WTC11 (cell line): ENCODE results near the gene CNN1. TPM values are rescaled to one million over a fixed set of nuclear protein-coding genes. Genes with fewer than 3 reads are reported as not detected.

Experiments used
- ATF1 ChIP-seq: sonication (generic); formaldehyde crosslinking; IDR thresholded peaks from 2 replicates; pipeline ENCODE4 v1.8.1; 2023; ENCODE audit warnings: mild to moderate bottlenecking, moderate library complexity, missing genetic modification reagents
- CREB1 ChIP-seq: sonication (generic); formaldehyde crosslinking; IDR thresholded peaks from 2 replicates; pipeline ENCODE4 v1.8.0; 2023; ENCODE audit warnings: mild to moderate bottlenecking, missing genetic modification reagents
- E2F4 ChIP-seq: sonication (generic); formaldehyde crosslinking; IDR thresholded peaks from 2 replicates; pipeline ENCODE4 v1.8.1; 2022; ENCODE audit warnings: low read depth, mild to moderate bottlenecking, moderate library complexity, missing genetic modification reagents, borderline replicate concordance
- ETV6 ChIP-seq: sonication (generic); formaldehyde crosslinking; IDR thresholded peaks from 2 replicates; pipeline ENCODE4 v1.8.1; 2022; ENCODE audit warnings: mild to moderate bottlenecking, missing genetic modification reagents
- FOXJ3 ChIP-seq: sonication (generic); formaldehyde crosslinking; IDR thresholded peaks from 2 replicates; pipeline ENCODE4 v1.9.0; 2021; ENCODE audit warnings: missing genetic modification reagents, mild to moderate bottlenecking, borderline replicate concordance
- FOXK1 ChIP-seq: sonication (generic); formaldehyde crosslinking; IDR thresholded peaks from 2 replicates; pipeline ENCODE4 v1.8.0; 2022; ENCODE audit warnings: mild to moderate bottlenecking, moderate library complexity, missing genetic modification reagents
- GRHL2 ChIP-seq: fragments of 250-450 bp; sonication (Bioruptor Pico); IDR thresholded peaks from 2 replicates; pipeline ENCODE4 v1.8.0; 2022; ENCODE audit warnings: mild to moderate bottlenecking, moderate library complexity; ENCODE audit not compliant: insufficient replicate concordance, severe bottlenecking
- IRF2 ChIP-seq: sonication (generic); formaldehyde crosslinking; IDR thresholded peaks from 2 replicates; pipeline ENCODE4 v1.8.0; 2022; ENCODE audit warnings: low read depth, missing genetic modification reagents, borderline replicate concordance
- JUN ChIP-seq: sonication (generic); formaldehyde crosslinking; IDR thresholded peaks from 2 replicates; pipeline ENCODE4 v1.8.0; 2023; ENCODE audit warnings: mild to moderate bottlenecking, missing genetic modification reagents
- PRDM15 ChIP-seq: sonication (generic); formaldehyde crosslinking; IDR thresholded peaks from 2 replicates; pipeline ENCODE4 v1.8.0; 2022; ENCODE audit warnings: missing genetic modification reagents
- PRRX2 ChIP-seq: fragments of 250-450 bp; sonication (Bioruptor Pico); IDR thresholded peaks from 2 replicates; pipeline ENCODE4 v1.8.0; 2021; ENCODE audit warnings: mild to moderate bottlenecking
- TCF7 ChIP-seq: sonication (generic); formaldehyde crosslinking; IDR thresholded peaks from 2 replicates; pipeline ENCODE4 v1.8.0; 2022; ENCODE audit warnings: mild to moderate bottlenecking, low read depth, missing genetic modification reagents, moderate library complexity
- TEAD1 ChIP-seq: sonication (generic); formaldehyde crosslinking; IDR thresholded peaks from 2 replicates; pipeline ENCODE4 v1.8.0; 2022; ENCODE audit warnings: mild to moderate bottlenecking, missing genetic modification reagents
- ZNF263 ChIP-seq: sonication (generic); formaldehyde crosslinking; IDR thresholded peaks from 2 replicates; pipeline ENCODE4 v1.8.1; 2022; ENCODE audit warnings: low read depth, mild to moderate bottlenecking, moderate library complexity, missing genetic modification reagents
- ZNF423 ChIP-seq: fragments of 250-450 bp; sonication (Bioruptor Pico); IDR thresholded peaks from 2 replicates; pipeline ENCODE4 v2.1.2; 2022; ENCODE audit warnings: mild to moderate bottlenecking, moderate library complexity
- total RNA-seq: library from RNA; stranded (reverse); gene quantifications from 3 replicates; pipeline ENCODE4 v1.2.3, GENCODE V29; 2021
- TF ChIP-seq, protein P1 (sequence below): sonication (generic); formaldehyde crosslinking; conservative IDR thresholded peaks from 2 replicates; pipeline ENCODE4 v1.8.1; 2023; ENCODE audit warnings: mild to moderate bottlenecking, low read depth, missing genetic modification reagents, moderate library complexity
- TF ChIP-seq, protein P2 (sequence below): fragments of 250-450 bp; sonication (Bioruptor Pico); conservative IDR thresholded peaks from 2 replicates; pipeline ENCODE4 v1.9.0; 2021; ENCODE audit warnings: mild to moderate bottlenecking

The CNN1 gene
- total RNA-seq, 1 experiment from 2014 or later = 16.0 TPM

DNA sequence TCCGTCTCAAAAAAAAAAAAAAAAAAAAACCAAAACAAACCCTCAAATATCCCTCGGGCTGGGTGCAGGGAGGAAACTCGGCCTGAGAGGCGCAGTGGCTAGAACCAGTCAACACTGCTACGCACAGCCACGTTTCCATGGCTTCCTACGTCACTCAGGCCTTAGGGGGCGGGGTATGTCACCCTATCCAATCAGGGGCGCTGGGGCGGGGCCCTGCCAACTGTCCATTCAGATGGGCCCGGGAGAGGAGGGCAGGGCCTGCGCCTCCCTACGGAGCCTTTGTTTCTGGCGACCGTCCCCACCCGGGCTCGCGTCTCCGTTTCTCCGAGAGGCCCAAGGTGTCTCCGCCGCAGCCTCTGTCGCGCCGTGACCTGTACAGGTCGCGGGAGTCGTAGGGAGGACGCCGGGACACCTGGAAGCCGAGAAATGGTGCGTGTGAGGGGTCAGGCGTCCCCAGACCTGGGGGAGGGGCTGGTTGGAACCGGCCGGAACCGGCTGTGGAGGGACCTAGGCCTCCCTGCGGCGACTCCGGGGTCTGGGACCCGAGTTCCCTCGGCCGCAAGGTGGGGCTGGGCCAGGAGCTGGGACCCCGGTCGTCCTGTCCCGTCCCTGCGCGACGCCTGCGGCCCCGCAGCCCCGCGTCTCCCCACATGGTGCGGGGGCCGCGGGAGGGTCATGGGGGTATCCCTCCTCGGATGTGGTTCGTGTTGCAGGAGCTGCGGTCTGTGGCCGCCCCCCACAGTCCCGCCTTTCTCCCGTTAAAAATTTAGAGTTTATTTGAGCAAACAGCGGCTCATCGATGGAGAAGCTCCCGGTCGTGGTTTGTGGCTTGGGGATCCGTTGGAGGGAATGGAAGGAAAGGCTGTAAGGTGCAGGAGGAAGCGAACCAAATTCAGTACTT, 58.8 kb downstream of the CNN1 start, which contains the start of gene ZNF627 (continued):
- TF ChIP-seq, protein P1, sequence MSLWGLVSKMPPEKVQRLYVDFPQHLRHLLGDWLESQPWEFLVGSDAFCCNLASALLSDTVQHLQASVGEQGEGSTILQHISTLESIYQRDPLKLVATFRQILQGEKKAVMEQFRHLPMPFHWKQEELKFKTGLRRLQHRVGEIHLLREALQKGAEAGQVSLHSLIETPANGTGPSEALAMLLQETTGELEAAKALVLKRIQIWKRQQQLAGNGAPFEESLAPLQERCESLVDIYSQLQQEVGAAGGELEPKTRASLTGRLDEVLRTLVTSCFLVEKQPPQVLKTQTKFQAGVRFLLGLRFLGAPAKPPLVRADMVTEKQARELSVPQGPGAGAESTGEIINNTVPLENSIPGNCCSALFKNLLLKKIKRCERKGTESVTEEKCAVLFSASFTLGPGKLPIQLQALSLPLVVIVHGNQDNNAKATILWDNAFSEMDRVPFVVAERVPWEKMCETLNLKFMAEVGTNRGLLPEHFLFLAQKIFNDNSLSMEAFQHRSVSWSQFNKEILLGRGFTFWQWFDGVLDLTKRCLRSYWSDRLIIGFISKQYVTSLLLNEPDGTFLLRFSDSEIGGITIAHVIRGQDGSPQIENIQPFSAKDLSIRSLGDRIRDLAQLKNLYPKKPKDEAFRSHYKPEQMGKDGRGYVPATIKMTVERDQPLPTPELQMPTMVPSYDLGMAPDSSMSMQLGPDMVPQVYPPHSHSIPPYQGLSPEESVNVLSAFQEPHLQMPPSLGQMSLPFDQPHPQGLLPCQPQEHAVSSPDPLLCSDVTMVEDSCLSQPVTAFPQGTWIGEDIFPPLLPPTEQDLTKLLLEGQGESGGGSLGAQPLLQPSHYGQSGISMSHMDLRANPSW (CRISPR knock-in tag) = no peak
- TF ChIP-seq TCF7 (no peak), ZNF263 (CRISPR knock-in tag) (no peak), FOXJ3 (CRISPR knock-in tag) (no peak), JUN (CRISPR knock-in tag) (no peak), PRRX2 (no peak), FOXK1 (0 out of 2 replicates have a peak, but pooled peaks have one; percentile 17), IRF2 (CRISPR knock-in tag) (no peak), E2F4 (CRISPR knock-in tag) (no peak), CREB1 (CRISPR knock-in tag) (no peak), PRDM15 (CRISPR knock-in tag) (no peak), ETV6 (CRISPR knock-in tag) (no peak), ATF1 (CRISPR knock-in tag) (no peak), GRHL2 (no peak), TEAD1 (CRISPR knock-in tag) (peak; percentile 87; the same call in 1 of the 2 replicates), ZNF423 (CRISPR knock-in tag) (no peak)
- TF ChIP-seq, protein P2, sequence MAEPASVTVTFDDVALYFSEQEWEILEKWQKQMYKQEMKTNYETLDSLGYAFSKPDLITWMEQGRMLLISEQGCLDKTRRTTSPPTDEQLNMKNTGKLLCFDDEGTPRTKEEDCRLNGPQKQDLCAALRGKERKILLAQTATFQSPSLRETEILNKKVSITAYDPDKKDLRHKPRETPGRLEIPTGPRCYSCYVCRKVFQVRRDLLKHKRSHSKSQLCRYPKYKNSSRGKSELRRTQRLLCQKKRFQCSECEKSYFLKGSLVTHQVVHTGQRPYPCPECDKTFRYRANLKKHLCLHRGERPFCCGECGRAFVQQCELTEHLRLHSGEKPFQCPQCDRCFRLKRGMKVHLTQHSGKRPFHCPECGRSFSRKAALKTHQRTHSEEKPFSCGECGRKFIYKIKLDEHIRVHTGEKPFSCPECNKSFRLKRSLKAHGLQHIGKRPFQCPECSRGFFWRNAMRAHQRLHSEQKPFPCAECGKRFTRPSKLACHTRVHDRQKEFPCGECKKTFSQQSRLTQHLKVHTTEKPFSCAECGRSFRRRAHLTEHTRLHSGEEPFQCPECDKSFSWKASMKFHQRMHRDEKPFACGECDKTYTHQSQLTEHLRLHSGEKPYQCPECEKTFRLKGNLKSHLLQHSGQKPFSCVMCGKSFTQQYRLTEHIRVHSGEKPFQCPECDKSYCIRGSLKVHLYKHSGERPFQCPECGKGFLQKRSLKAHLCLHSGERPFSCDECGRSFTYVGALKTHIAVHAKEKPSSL (CRISPR knock-in tag) = no peak
